GM23338 (cell line): ENCODE data around the gene YWHAQ. TPM values are rescaled to one million over a fixed set of nuclear protein-coding genes. Genes with fewer than 3 reads are reported as not detected.

Source experiments
- ATAC-seq: fragments of 200-7000 bp; cut with Tn5 transposase; 3 replicates; pipeline ENCODE4 v1.9.1; 2020
- DNase-seq: peaks from one replicate; pipeline ENCODE4 v3.0.0-alpha.2; 2015; ENCODE audit warnings: low spot score
- H2AFZ ChIP-seq: fragments of 200-600 bp; sonication (generic); 2 replicates; pipeline ENCODE4 v1.8.0; 2016; ENCODE audit warnings: antibody characterized with exemption, mild to moderate bottlenecking, moderate library complexity
- H3F3A ChIP-seq: fragments of 200-600 bp; sonication (generic); replicated peaks from 2 replicates; pipeline ENCODE4 v1.8.0; 2017; ENCODE audit warnings: antibody characterized with exemption, mixed run types, low read depth
- H3K27ac ChIP-seq: fragments of 200-600 bp; sonication (generic); 2 replicates; pipeline ENCODE4 v1.6.1; 2016; ENCODE audit warnings: low read depth
- H3K27me3 ChIP-seq: fragments of 200-600 bp; sonication (generic); 2 replicates; pipeline ENCODE4 v1.8.0; 2016; ENCODE audit warnings: mild to moderate bottlenecking, mixed run types, moderate library complexity; ENCODE audit not compliant: insufficient read depth
- H3K36me3 ChIP-seq: fragments of 200-600 bp; sonication (generic); 2 replicates; pipeline ENCODE4 v1.8.0; 2016; ENCODE audit warnings: mild to moderate bottlenecking; ENCODE audit not compliant: insufficient read depth
- H3K4me1 ChIP-seq: fragments of 200-600 bp; sonication (generic); 2 replicates; pipeline ENCODE4 v1.8.0; 2016; ENCODE audit warnings: mild to moderate bottlenecking, moderate library complexity; ENCODE audit not compliant: insufficient read depth
- H3K4me2 ChIP-seq: fragments of 200-600 bp; sonication (generic); 2 replicates; pipeline ENCODE4 v1.7.1; 2017; ENCODE audit warnings: mixed run types
- H3K4me3 ChIP-seq: fragments of 200-600 bp; sonication (generic); 2 replicates; pipeline ENCODE4 v1.6.1; 2016; ENCODE audit warnings: mixed run types
- H3K79me2 ChIP-seq: fragments of 200-600 bp; sonication (generic); replicated peaks from 2 replicates; pipeline ENCODE4 v1.8.0; 2017; ENCODE audit warnings: mild to moderate bottlenecking; ENCODE audit not compliant: insufficient read depth
- H3K9me2 ChIP-seq: fragments of 200-600 bp; sonication (generic); 2 replicates; pipeline ENCODE4 v1.8.0; 2017; ENCODE audit not compliant: insufficient read depth
- H4K20me1 ChIP-seq: fragments of 200-600 bp; sonication (generic); replicated peaks from 2 replicates; pipeline ENCODE4 v1.8.0; 2017; ENCODE audit warnings: mild to moderate bottlenecking; ENCODE audit not compliant: insufficient read depth
- H3K27ac Mint-ChIP-seq: 2 replicates; pipeline ENCODE4 v1.8.0; 2020; ENCODE audit warnings: inconsistent platforms, mild to moderate bottlenecking, moderate library complexity, mixed read lengths
- H3K27me3 Mint-ChIP-seq: 3 replicates; pipeline ENCODE4 v1.8.0; 2022; ENCODE audit warnings: low read depth, mild to moderate bottlenecking, moderate library complexity, mixed read lengths, inconsistent platforms; ENCODE audit not compliant: insufficient read depth, poor library complexity
- H3K36me3 Mint-ChIP-seq: 3 replicates; pipeline ENCODE4 v1.8.0; 2021; ENCODE audit warnings: low read depth, mild to moderate bottlenecking, inconsistent platforms, moderate library complexity, mixed read lengths
- H3K4me1 Mint-ChIP-seq: 3 replicates; pipeline ENCODE4 v1.8.0; 2020; ENCODE audit warnings: mild to moderate bottlenecking, inconsistent platforms, mixed read lengths
- H3K4me3 Mint-ChIP-seq: 3 replicates; pipeline ENCODE4 v1.8.0; 2021; ENCODE audit warnings: moderate library complexity, mild to moderate bottlenecking, inconsistent platforms, mixed read lengths
- H3K9me3 Mint-ChIP-seq: 3 replicates; pipeline ENCODE4 v1.8.0; 2020; ENCODE audit warnings: moderate library complexity, mild to moderate bottlenecking, inconsistent platforms, mixed read lengths
- CREB1 ChIP-seq: fragments of 250-450 bp; sonication (Bioruptor Pico); IDR thresholded peaks from 2 replicates; pipeline ENCODE4 v1.5.0; 2020; ENCODE audit warnings: low read depth, mild to moderate bottlenecking, moderate library complexity
- CTCF ChIP-seq, 2 experiments: fragments of 200-600 bp in 1 of 2; sonication (generic) in 1 of 2; conservative IDR thresholded peaks; 2 replicates each; pipeline versions ENCODE4 v1.5.1 to v1.6.1; 2016 to 2017; ENCODE audit warnings: antibody characterized with exemption in 2 of 2, low read depth in 2 of 2, mild to moderate bottlenecking in 2 of 2, moderate library complexity in 1 of 2
- ETS1 ChIP-seq: IDR thresholded peaks from 2 replicates; pipeline ENCODE4 v1.6.1; 2016; ENCODE audit warnings: antibody characterized with exemption
- JUNB ChIP-seq: IDR thresholded peaks from one replicate; pipeline ENCODE4 v1.6.1; 2016; ENCODE audit warnings: antibody characterized with exemption; ENCODE audit not compliant: unreplicated experiment
- ZNF331 ChIP-seq: fragments of 250-450 bp; sonication (Bioruptor Pico); IDR thresholded peaks from 2 replicates; pipeline ENCODE4 v1.5.0; 2020; ENCODE audit warnings: low read depth, mild to moderate bottlenecking, moderate library complexity
- ZNF462 ChIP-seq: fragments of 250-450 bp; sonication (Bioruptor Pico); IDR thresholded peaks from 2 replicates; pipeline ENCODE4 v1.5.0; 2020; ENCODE audit warnings: mild to moderate bottlenecking, moderate library complexity
- polyA plus RNA-seq: library from polyadenylated mRNA; unstranded; fragments of >200 nt; fragmentation: Nextera tagmentation; extraction: Ambion mirVana; gene quantifications from 2 replicates; pipeline ENCODE4 v1.2.1, GENCODE V29; 2016
- total RNA-seq: library from RNA; depleted of rRNA; stranded (reverse); fragments of >200 nt; shearing (Covaris generic); gene quantifications from 2 replicates; pipeline ENCODE4 v1.2.3, GENCODE V29; 2014

Gene YWHAQ
- total and polyA plus RNA-seq, 2 experiments from 2014 or later = 295 to 464 TPM

GRCh38 chr2:9547262-9547991 is 83.4 kb downstream of the YWHAQ start (continued):
- TF ChIP-seq ZNF462 (CRISPR knock-in tag) = no peak

- no peaks in the 10 kb centered on the region; the same call in 1 of the 2 replicates for H3K4me1 ChIP-seq
- ATAC-seq (no peak), DNase-seq (no peak)
- H3F3A ChIP-seq = no peaks in the 10 kb centered on the region
- H4K20me1 ChIP-seq = peaks cover 6% of the 10 kb centered on the region
- no peaks in the 10 kb centered on the region for H3K9me2 ChIP-seq
- H3K79me2 ChIP-seq = peaks cover 75% of the 10 kb centered on the region
- H3K4me2 ChIP-seq = no peak overlapping the region
- Mint-ChIP-seq H3K27me3 (no peaks in the 10 kb centered on the region), H3K4me3 (no peak overlapping the region), H3K36me3 (no peaks in the 10 kb centered on the region; the same call in 2 of the 3 replicates), H3K27ac (no peak overlapping the region), H3K4me1 (peaks cover 24% of the 10 kb centered on the region), H3K9me3 (no peaks in the 10 kb centered on the region)
- no peak overlapping the region for H2AFZ ChIP-seq
- no peak overlapping the region for H3K27ac ChIP-seq
- H3K36me3 ChIP-seq = no peaks in the 10 kb centered on the region
- H3K27me3 ChIP-seq = no peaks in the 10 kb centered on the region
- no peak overlapping the region for H3K4me3 ChIP-seq
- TF ChIP-seq ETS1 = no peak
- no peak for TF ChIP-seq CTCF (conservative IDR thresholded peaks at IDR 0.05; ENCODE audit: low read depth in 2 of 2)
- no peak for TF ChIP-seq JUNB
- TF ChIP-seq ZNF331 (CRISPR knock-in tag) = no peak
- no peak for TF ChIP-seq CREB1 (CRISPR knock-in tag)
These were observed 85.3 kb downstream of the YWHAQ start for GRCh38 chr2:9545502-9545901.
